CD4-positive, alpha-beta T cell treated with Interleukin-6 for 4 hours (primary cell): ENCODE measurements around the gene SEC61B.

Experiments
- DNase-seq: peaks from one replicate; pipeline ENCODE4 v3.0.0-alpha.2; 2020; ENCODE audit warnings: mixed read lengths

The SEC61B gene

DNA sequence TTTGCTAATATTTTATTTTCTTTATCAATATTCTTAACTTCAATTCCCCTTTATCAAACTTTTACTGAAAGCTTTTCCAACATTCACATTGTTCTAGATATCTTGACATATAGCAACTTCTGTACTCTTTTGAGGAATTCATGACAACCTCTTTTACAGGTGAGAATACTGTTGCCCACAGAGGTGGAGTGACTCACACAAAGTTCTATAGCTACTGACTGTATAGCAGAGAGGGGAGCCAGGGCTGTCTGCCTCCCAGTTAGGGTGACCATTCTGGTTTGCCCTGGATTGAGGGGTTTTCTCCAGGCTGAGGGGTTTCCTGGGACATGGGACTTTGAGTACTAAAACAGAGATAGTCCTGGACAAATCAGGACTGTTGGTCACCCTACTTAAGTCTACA is 16.2 kb downstream of the SEC61B start:
- no peak for DNase-seq

DNA sequence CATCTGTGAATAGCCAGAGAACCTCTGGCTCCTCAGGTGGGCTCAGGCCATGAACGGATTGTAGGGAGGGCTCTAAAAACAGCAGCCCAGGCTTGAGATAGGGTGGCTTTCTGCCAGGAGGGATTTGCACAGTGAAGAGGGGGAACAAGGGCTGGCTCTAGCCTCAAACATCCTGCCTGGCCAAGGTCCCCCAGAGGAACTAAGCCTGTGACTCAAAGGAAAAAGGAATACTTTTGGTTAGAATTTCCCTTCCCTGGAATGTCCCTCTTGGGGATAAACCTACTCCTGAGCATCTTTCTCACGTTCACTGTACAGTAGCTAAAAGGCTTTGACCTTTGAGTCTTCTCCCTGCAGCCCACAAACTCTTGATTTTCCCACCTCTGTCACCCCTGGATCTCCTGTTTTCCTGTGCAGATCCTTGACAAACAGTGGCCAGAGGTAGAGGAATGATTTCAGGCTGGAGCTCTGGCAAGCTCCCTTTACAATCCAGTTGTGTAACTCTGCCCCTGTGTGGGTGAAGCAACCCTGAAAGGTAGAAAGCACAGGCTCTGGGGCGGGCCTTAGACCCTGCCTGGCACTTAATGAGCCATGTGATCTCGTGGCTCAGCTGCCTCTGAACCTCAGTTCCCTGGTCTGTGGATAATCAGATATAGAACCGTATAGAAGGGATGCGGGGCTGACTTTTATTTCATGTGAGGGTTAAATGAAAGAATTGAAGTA is 17.4 kb downstream of the SEC61B start:
- no peak for DNase-seq

- no peak for DNase-seq
Observed at GRCh38 chr9:99241106-99241505, 19.0 kb downstream of the SEC61B start.

- no peak for DNase-seq
Observed at GRCh38 chr9:99244344-99245260, 22.5 kb downstream of the SEC61B start.

- DNase-seq: no peak
Observed at GRCh38 chr9:99249619-99250018, 27.5 kb downstream of the SEC61B start.

DNA sequence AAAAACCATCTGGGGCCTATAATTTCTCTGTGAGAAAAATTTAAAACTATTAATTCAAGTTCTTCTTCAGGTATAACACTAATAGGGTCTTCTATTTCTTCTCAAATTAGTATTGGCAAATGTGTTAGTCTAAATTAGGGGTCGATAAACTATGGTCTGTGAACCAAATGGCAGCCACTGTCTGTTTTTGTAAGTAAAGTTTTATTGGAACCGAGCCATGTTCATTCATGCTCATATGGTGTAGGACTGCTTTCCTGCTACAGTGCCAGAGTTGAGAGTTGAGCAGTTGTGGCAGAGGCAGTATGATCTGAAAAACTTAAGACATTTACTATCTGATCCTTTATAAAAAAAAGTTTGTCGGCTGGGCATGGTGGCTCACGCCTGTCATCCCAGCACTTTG is 29.1 kb downstream of the SEC61B start:
- DNase-seq: no peak

- DNase-seq: no peak
Observed at GRCh38 chr9:99253134-99253533, 31.1 kb downstream of the SEC61B start.

- no peak for DNase-seq
Observed at GRCh38 chr9:99253772-99254431, 31.8 kb downstream of the SEC61B start.

GRCh38 chr9:99255651-99256050 is 33.6 kb downstream of the SEC61B start:
- no peak for DNase-seq

GRCh38 chr9:99257723-99258389 is 35.8 kb downstream of the SEC61B start:
- no peak for DNase-seq

- DNase-seq: peak; percentile 46
Observed at GRCh38 chr9:99259231-99259918, 37.3 kb downstream of the SEC61B start.

- no peak for DNase-seq
Observed at GRCh38 chr9:99261923-99262322, 39.8 kb downstream of the SEC61B start.

DNA sequence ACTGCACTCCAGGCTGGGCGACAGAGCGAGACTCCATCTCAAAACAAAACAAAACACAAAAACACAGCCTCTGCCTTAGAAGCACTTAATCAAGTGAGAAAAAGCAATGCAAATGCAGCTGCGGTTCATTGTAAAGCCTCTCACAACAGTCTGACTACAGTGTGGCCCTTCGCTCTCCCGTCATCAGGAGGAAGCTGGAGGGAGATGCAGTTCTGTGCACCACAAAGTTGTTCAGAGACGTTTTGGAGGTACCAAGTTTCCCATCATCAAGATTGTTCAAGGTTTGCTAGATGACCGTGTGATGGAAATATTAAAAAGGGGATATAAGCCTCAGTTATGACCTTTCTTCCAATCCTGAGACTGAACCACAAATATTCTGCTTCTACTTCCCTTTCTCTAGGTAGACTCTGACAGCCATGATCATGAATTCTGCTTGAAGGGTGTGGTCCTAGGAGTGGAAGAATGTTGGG is 40.9 kb downstream of the SEC61B start:
- no peak for DNase-seq

GRCh38 chr9:99264070-99264680 is 42.1 kb downstream of the SEC61B start:
- DNase-seq: peak; percentile 12

GRCh38 chr9:99265691-99266090 is 43.6 kb downstream of the SEC61B start:
- no peak for DNase-seq

DNA sequence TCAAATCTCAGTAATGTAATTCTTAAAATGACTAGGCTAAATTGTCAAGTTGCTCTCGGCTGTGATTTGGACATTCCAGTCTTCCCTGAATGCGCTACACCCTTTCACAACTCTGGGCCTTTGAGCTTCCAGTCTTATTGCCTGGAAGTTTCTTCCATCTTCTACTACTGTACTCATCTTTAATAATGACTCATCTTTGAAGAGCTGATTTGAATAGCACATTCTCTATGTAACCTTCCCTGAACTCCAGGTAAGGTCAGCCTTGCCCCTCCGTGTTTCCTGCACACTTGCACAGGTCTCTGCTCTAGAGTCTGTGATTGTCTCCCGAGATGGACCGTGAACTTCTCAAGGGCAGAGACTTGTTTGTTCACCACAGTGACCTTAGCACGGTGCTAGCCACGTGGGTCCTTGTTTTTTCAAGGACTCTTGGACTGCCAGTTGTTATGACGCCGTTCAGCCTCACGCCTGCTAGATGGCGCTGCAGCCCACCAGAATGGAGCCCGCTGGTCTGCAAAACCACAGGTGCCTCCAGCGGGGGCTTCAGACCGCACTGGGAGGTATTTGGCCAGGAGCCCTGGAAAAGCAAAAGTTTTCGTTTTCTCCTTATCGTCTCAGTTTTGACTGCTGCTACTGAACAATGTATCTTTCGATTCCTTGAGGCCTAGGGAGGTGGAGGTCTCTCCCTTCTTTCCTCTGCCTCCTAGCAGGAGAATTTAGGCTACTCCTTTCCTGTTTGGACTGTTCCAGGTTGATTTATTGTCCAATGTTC is 44.4 kb downstream of the SEC61B start:
- peak; percentile 56 for DNase-seq

DNA sequence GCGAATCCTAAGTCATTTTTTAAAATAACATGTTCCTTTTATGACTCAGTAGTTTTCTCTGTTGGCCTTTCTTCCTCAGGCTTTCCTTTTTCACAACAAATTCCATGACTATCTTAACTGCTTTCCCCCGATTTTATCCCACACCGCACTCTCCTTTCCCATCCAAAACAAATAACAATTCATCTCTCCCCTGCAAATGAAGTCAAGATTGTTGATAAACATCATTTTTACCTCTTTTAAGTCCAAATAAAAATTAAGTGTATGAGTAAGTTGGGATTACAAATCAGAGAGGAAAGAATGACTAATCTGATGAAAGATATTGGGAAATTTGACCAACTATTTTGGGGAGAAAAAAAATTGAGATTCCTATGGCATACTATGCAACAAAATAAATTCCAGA is 47.3 kb downstream of the SEC61B start:
- no peak for DNase-seq

DNA sequence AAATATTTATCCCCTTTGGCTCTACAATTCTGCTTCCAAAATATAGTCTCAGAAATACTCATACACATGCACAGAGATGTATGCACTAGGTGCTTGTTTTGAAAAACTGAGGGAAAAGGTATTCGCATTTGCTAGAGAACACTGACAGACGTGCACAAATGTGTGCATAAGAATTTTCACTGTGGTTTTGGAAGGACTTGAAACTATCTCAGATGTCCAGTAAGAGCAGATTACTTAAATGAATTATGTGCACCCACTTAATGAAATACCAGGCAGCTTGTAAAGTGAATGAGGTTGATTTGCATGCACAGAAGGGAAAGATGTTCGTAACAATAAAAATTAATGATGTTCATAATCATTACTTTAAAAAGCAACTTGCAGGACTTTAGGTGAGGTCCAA is 48.4 kb downstream of the SEC61B start:
- no peak for DNase-seq

DNA sequence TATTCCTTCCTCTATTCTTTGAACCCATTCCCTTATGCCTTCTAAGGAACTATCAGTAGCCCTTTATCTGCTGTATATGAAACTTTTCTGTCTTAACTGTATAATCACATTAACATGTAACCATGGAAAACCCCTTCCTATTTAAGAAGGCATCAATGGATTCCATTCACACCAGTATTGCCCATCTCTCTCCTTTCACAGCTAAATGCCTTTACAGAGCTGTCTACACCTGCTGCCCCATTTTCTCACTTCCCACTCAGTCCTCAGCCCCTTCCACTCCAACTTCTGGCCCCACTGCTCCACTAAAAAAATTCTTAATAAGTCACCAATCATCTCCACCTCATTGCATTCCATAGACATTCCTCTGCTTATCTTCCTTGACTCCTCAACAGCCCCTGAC is 50.8 kb downstream of the SEC61B start:
- DNase-seq: no peak

- DNase-seq: no peak
Observed at GRCh38 chr9:99274016-99274415, 51.9 kb downstream of the SEC61B start.

GRCh38 chr9:99274495-99274894 is 52.4 kb downstream of the SEC61B start:
- DNase-seq: no peak
